NOMO-1 (cell line): ENCODE results near the gene AK8.

ENCODE experiments used
- DNase-seq, 2 experiments: peaks; one replicate each; lab custom pipeline; 2025; ENCODE audit not compliant: unreplicated experiment in 2 of 2; lab: John Stamatoyannopoulos, UW

AK8 gene

GRCh38 chr9:132861666-132862065, 16.4 kb downstream of the AK8 start:
- DNase-seq = no peak

- no peak for DNase-seq
Measured at GRCh38 chr9:132858751-132859150, 19.3 kb downstream of the AK8 start.

- DNase-seq = no peak
Measured at GRCh38 chr9:132857616-132858342, 20.3 kb downstream of the AK8 start.

GRCh38 chr9:132857031-132857430, 21.1 kb downstream of the AK8 start:
- DNase-seq = no peak

GRCh38 chr9:132855904-132856303, 22.2 kb downstream of the AK8 start:
- DNase-seq = no peak

- DNase-seq = no peak
Measured at GRCh38 chr9:132854832-132855231, 23.3 kb downstream of the AK8 start.

- DNase-seq = no peak
Measured at GRCh38 chr9:132853482-132853881, 24.6 kb downstream of the AK8 start.

GRCh38 chr9:132849185-132849706, 28.8 kb downstream of the AK8 start:
- no peak for DNase-seq

GRCh38 chr9:132846918-132847515, 31.1 kb downstream of the AK8 start:
- no peak for DNase-seq

GRCh38 chr9:132846109-132846917, 31.8 kb downstream of the AK8 start:
- DNase-seq = no peak

- DNase-seq = no peak
Measured at GRCh38 chr9:132842124-132843044, 35.7 kb downstream of the AK8 start.

- DNase-seq = no peak
Measured at GRCh38 chr9:132840980-132841379, 37.1 kb downstream of the AK8 start.

GRCh38 chr9:132838291-132838690, 39.8 kb downstream of the AK8 start:
- no peak for DNase-seq

GRCh38 chr9:132837501-132838286, 40.4 kb downstream of the AK8 start:
- DNase-seq = no peak

GRCh38 chr9:132834343-132834742, 43.7 kb downstream of the AK8 start:
- no peak for DNase-seq

GRCh38 chr9:132833550-132834121, 44.4 kb downstream of the AK8 start:
- no peak for DNase-seq

GRCh38 chr9:132832171-132832881, 45.8 kb downstream of the AK8 start:
- no peak for DNase-seq

- DNase-seq = no peak
Measured at GRCh38 chr9:132828201-132828770, 49.8 kb downstream of the AK8 start.
